ENCODE data around the gene ONECUT1. TPM values are rescaled to one million over a fixed set of nuclear protein-coding genes. Genes with fewer than 3 reads are reported as not detected.

ONECUT1 gene
- total RNA-seq, 2 donors from 2014 or later = not detected

GRCh38 chr15:52749258-52749657 is 40.9 kb downstream of the ONECUT1 start:
- Mint-ChIP-seq H3K9me3 (no peaks in the 10 kb centered on the region), H3K4me3 (no peak overlapping the region), H3K4me1 (ENCODE audit: low read depth) (no peaks in the 10 kb centered on the region), H3K27me3 (ENCODE audit: low read depth) (peaks cover 26% of the 10 kb centered on the region), H3K36me3 (ENCODE audit: insufficient read depth in 2 of 2) (no peaks in the 10 kb centered on the region), H3K27ac (no peak overlapping the region)
- no peak for ATAC-seq (replicated peaks in 1 of 2)
- DNase-seq = no peak

- no peaks in the 10 kb centered on the region for H3K36me3 Mint-ChIP-seq (ENCODE audit: insufficient read depth in 2 of 2)
- H3K4me1 Mint-ChIP-seq (ENCODE audit: low read depth) = no peaks in the 10 kb centered on the region
- DNase-seq (no peak), ATAC-seq (replicated peaks in 1 of 2) (no peak)
- H3K27me3 Mint-ChIP-seq (ENCODE audit: low read depth) = peaks cover 14% of the 10 kb centered on the region
- no peaks in the 10 kb centered on the region for H3K9me3 Mint-ChIP-seq
- no peak overlapping the region for H3K4me3 Mint-ChIP-seq
- no peak overlapping the region for H3K27ac Mint-ChIP-seq
Measured at GRCh38 chr15:52746162-52746757, 43.9 kb downstream of the ONECUT1 start.

GRCh38 chr15:52745326-52746161 is 44.6 kb downstream of the ONECUT1 start:
- Mint-ChIP-seq H3K9me3 (no peaks in the 10 kb centered on the region), H3K4me1 (ENCODE audit: low read depth) (no peaks in the 10 kb centered on the region), H3K36me3 (ENCODE audit: insufficient read depth in 2 of 2) (no peaks in the 10 kb centered on the region), H3K27me3 (ENCODE audit: low read depth) (peaks cover 8% of the 10 kb centered on the region), H3K27ac (no peak overlapping the region), H3K4me3 (no peak overlapping the region)
- no peak for DNase-seq
- no peak for ATAC-seq (replicated peaks in 1 of 2)

- H3K27ac Mint-ChIP-seq = no peak overlapping the region
- no peaks in the 10 kb centered on the region for H3K36me3 Mint-ChIP-seq (ENCODE audit: insufficient read depth in 2 of 2)
- no peak for DNase-seq
- no peak for ATAC-seq (replicated peaks in 1 of 2)
- no peaks in the 10 kb centered on the region for H3K4me1 Mint-ChIP-seq (ENCODE audit: low read depth)
- no peak overlapping the region for H3K4me3 Mint-ChIP-seq
- no peaks in the 10 kb centered on the region for H3K9me3 Mint-ChIP-seq
- H3K27me3 Mint-ChIP-seq (ENCODE audit: low read depth) = no peaks in the 10 kb centered on the region
Measured at GRCh38 chr15:52738311-52738710, 51.8 kb downstream of the ONECUT1 start.

GRCh38 chr15:52737720-52738119 is 52.4 kb downstream of the ONECUT1 start:
- Mint-ChIP-seq H3K4me1 (ENCODE audit: low read depth) (no peaks in the 10 kb centered on the region), H3K27me3 (ENCODE audit: low read depth) (no peaks in the 10 kb centered on the region), H3K27ac (no peak overlapping the region), H3K36me3 (ENCODE audit: insufficient read depth in 2 of 2) (no peaks in the 10 kb centered on the region), H3K4me3 (no peak overlapping the region), H3K9me3 (no peaks in the 10 kb centered on the region)
- ATAC-seq (replicated peaks in 1 of 2) (no peak), DNase-seq (no peak)

- DNase-seq = peak; percentile 65 to 86
- ATAC-seq (replicated peaks in 1 of 2) = peak; percentile 86 to 89
- Mint-ChIP-seq H3K4me3 (no peak overlapping the region), H3K27me3 (ENCODE audit: low read depth) (no peaks in the 10 kb centered on the region), H3K4me1 (ENCODE audit: low read depth) (peaks cover 9% of the 10 kb centered on the region), H3K9me3 (no peaks in the 10 kb centered on the region), H3K36me3 (ENCODE audit: insufficient read depth in 2 of 2) (no peaks in the 10 kb centered on the region), H3K27ac (no peak overlapping the region)
Measured at GRCh38 chr15:52735231-52736089, 54.7 kb downstream of the ONECUT1 start.

GRCh38 chr15:52734329-52734728 is 55.8 kb downstream of the ONECUT1 start:
- H3K27ac Mint-ChIP-seq = no peak overlapping the region
- no peaks in the 10 kb centered on the region for H3K9me3 Mint-ChIP-seq
- H3K27me3 Mint-ChIP-seq (ENCODE audit: low read depth) = no peaks in the 10 kb centered on the region
- peaks cover 21% of the 10 kb centered on the region for H3K4me1 Mint-ChIP-seq (ENCODE audit: low read depth)
- no peak for ATAC-seq (replicated peaks in 1 of 2)
- H3K36me3 Mint-ChIP-seq (ENCODE audit: insufficient read depth in 2 of 2) = no peaks in the 10 kb centered on the region
- no peak overlapping the region for H3K4me3 Mint-ChIP-seq
- no peak for DNase-seq

- H3K4me1 Mint-ChIP-seq (ENCODE audit: low read depth) = peaks cover 26% of the 10 kb centered on the region
- no peaks in the 10 kb centered on the region for H3K36me3 Mint-ChIP-seq (ENCODE audit: insufficient read depth in 2 of 2)
- no peaks in the 10 kb centered on the region for H3K9me3 Mint-ChIP-seq
- no peaks in the 10 kb centered on the region for H3K27me3 Mint-ChIP-seq (ENCODE audit: low read depth)
- no peak overlapping the region for H3K4me3 Mint-ChIP-seq
- peak overlapping the region; percentile 23 for H3K27ac Mint-ChIP-seq
- DNase-seq (no peak), ATAC-seq (replicated peaks in 1 of 2) (no peak)
Measured at GRCh38 chr15:52733696-52734255, 56.4 kb downstream of the ONECUT1 start.

- Mint-ChIP-seq H3K9me3 (no peaks in the 10 kb centered on the region), H3K36me3 (ENCODE audit: insufficient read depth in 2 of 2) (no peaks in the 10 kb centered on the region), H3K4me1 (ENCODE audit: low read depth) (peaks cover 30% of the 10 kb centered on the region), H3K4me3 (no peak overlapping the region), H3K27me3 (ENCODE audit: low read depth) (no peaks in the 10 kb centered on the region), H3K27ac (no peak overlapping the region)
- no peak for DNase-seq
- ATAC-seq (replicated peaks in 1 of 2) = no peak
Measured at GRCh38 chr15:52733088-52733487, 57.0 kb downstream of the ONECUT1 start.

- H3K27ac Mint-ChIP-seq = no peak overlapping the region
- ATAC-seq (replicated peaks in 1 of 2) (no peak), DNase-seq (no peak)
- H3K27me3 Mint-ChIP-seq (ENCODE audit: low read depth) = no peaks in the 10 kb centered on the region
- H3K36me3 Mint-ChIP-seq (ENCODE audit: insufficient read depth in 2 of 2) = no peaks in the 10 kb centered on the region
- H3K9me3 Mint-ChIP-seq = no peaks in the 10 kb centered on the region
- peaks cover 30% of the 10 kb centered on the region for H3K4me1 Mint-ChIP-seq (ENCODE audit: low read depth)
- H3K4me3 Mint-ChIP-seq = no peak overlapping the region
Measured at GRCh38 chr15:52732551-52732950, 57.6 kb downstream of the ONECUT1 start.

GRCh38 chr15:52731732-52732470 is 58.2 kb downstream of the ONECUT1 start:
- H3K36me3 Mint-ChIP-seq (ENCODE audit: insufficient read depth in 2 of 2) = no peaks in the 10 kb centered on the region
- H3K4me1 Mint-ChIP-seq (ENCODE audit: low read depth) = peaks cover 30% of the 10 kb centered on the region
- no peaks in the 10 kb centered on the region for H3K9me3 Mint-ChIP-seq
- no peak for ATAC-seq (replicated peaks in 1 of 2)
- H3K4me3 Mint-ChIP-seq = no peak overlapping the region
- no peaks in the 10 kb centered on the region for H3K27me3 Mint-ChIP-seq (ENCODE audit: low read depth)
- DNase-seq = no peak
- no peak overlapping the region for H3K27ac Mint-ChIP-seq

- peaks cover 30% of the 10 kb centered on the region for H3K4me1 Mint-ChIP-seq (ENCODE audit: low read depth)
- H3K9me3 Mint-ChIP-seq = no peaks in the 10 kb centered on the region
- H3K4me3 Mint-ChIP-seq = no peak overlapping the region
- DNase-seq = no peak
- H3K36me3 Mint-ChIP-seq (ENCODE audit: insufficient read depth in 2 of 2) = no peaks in the 10 kb centered on the region
- ATAC-seq (replicated peaks in 1 of 2) = no peak
- no peaks in the 10 kb centered on the region for H3K27me3 Mint-ChIP-seq (ENCODE audit: low read depth)
- H3K27ac Mint-ChIP-seq = no peak overlapping the region
Measured at GRCh38 chr15:52731004-52731403, 59.1 kb downstream of the ONECUT1 start.

All from activated T-cell treated with anti-CD3 and anti-CD28 coated beads, Interleukin-2, amount 50 U/mL, for 72 hours (primary cell).